Activated CD8-positive, alpha-beta memory T cell treated with anti-CD3 and anti-CD28 coated beads, Interleukin-2, amount 50 U/mL, for 24 hours (primary cell): ENCODE measurements around the gene ARL5A.
"Not testable (repeated sequence)": the region's sequence is repeated elsewhere in the genome, so short reads cannot be mapped to it uniquely, and the experiment has no call there.

Source experiments
- DNase-seq: peaks from one replicate; pipeline ENCODE4 v3.0.0-alpha.2; 2020; ENCODE audit errors: extremely low read depth

ARL5A gene

DNA sequence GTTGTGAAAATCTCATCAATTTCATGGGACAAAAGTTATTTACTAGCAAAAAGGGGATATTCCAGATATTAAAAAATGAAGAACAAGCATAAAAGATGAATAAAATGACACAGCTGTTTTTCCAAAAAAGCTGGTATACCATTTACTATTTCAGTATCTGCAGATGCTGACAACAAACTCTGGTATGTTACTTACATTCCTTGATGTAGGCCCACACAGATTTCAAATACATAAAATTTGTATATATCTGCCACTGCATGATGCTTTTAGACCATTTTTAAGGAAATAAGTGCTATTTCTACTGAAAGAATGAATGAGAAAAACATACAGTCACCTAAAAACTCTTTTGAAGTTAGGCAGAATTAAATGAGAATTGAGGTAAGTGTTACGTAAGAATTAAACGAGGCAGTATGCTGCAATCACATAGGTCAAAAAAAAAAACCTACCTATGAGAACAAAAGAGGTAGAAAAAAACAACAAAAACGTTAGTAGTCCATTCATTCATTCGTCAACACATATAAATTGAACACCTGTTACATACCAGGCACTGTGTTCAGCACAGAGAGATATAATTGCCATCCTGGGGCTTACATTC lies 32.5 kb downstream of the ARL5A start:
- no peak for DNase-seq

DNA sequence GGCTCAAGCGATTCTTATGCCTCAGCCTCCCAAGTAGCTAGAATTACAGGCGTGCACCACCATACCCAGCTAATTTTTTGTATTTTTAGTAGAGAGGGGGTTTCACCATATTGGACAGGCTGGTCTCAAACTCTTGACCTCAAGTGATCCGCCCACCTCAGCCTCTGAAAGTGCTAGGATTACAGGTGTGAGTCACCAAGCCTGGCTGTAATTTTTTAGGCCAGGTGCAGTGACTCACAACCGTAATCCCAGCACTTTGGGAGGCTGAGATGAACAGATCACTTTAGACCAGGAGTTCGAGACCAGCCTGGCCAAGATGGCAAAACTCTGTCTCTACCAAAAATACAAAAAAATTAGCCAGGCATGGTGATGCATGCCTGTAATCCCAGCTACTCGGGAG lies 33.8 kb downstream of the ARL5A start:
- not testable (repeated sequence) for DNase-seq

DNA sequence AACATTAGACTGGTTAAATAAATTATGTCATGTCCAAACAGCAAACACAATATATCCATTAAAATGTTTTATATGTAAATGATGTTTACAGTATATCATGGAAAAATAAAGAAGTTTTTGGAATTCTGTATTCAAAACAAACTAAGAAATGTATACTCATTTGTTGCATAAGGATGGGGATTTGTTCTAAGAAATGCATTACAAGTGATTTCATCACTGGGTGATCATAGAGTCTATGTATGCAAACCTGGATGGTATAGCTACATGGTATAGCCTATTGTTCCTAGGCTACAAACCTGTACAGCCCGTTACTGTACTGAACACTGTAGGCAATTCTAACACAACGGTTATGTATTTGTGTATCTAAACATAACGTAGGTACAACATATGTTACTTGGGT lies 35.1 kb downstream of the ARL5A start:
- no peak for DNase-seq

DNA sequence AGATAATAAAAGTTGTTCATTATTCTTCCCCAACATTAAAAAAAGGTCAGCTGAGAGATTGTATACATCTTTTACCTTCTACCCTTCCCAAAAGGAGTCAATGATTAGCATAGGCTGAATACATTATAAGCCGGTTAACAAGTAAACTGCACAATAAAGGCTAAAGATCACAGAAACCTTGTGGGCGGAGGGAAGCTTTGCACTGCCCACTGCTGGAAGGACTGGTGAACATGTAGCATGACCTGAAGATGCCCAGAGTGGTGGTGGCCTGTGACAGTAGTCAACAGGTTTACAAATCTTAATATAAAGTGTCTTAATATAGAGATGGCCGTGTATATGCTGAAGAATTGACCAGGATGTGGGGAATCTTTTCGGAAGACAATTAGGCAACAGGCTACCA lies 35.6 kb downstream of the ARL5A start:
- DNase-seq: no peak

DNA sequence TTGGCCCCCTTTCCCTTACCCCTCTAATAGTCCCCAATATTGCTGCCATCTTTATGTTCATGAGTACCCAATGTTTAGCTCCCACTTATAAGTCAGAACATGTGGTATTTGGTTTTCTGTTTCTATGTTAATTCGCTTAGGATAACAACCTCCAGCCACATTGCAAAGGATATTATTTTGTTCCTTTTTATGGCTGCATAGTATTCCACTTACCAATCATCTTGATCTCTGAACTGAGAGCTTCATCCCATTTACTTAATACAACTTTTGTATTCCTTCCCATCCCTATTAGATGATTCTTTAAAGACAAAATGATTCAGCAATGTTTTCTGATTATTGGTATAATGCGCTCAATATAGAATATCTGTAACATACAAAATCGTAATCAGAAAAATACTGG lies 36.7 kb downstream of the ARL5A start:
- no peak for DNase-seq

DNA sequence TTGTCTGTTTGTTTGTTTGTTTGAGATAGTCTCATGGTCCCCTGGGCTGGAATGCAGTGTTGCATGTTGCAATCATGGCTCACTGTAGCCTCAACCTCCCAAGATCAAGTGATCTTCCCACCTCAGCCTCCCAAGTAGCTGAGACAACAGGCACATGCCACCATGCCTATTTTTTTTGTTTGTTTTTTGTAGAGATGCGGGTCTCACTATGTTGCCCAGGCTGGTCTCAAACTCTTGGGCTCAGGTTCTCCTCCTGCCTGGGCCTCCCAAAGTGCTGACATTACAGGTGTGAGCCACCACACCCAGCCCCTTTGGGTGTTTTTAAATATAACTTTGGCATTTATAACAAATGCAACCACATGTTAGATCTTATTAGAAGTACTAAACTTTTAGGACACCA lies 37.5 kb downstream of the ARL5A start:
- DNase-seq: no peak

DNA sequence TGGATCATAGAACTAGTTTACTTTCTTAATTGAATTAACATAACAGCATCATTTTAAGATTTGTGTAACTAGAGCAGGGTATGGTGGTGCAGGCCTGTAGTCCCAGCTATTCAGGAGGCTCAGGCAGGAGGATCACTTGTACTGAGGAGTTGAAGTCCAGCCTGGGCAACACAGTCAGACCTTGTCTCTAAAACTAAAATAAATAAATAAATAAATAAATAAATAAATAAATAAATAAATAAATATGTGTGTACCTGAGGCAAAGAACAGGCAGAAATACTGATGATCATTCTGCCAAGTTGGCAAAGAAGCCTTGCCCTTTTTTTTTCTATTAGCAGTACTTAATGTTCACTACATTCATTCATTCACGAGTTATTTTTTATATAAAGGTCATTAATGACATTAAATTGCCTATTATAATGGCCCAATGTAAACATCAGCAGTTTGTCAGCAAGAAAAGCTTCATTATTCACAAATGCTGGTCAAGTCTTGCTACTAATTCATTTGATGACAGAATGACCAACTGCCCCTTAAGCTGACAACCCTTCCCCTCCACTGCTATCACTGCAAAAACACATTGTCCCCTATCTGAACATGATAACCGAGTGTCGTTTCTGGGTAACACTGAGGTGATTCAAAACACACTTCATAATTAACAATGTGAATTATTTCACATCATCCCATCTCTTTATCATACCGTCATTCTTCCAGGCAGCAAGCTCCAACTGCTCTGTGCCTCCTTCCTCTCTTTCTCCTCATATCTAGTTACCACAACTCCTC lies 39.0 kb downstream of the ARL5A start:
- DNase-seq: no peak

DNA sequence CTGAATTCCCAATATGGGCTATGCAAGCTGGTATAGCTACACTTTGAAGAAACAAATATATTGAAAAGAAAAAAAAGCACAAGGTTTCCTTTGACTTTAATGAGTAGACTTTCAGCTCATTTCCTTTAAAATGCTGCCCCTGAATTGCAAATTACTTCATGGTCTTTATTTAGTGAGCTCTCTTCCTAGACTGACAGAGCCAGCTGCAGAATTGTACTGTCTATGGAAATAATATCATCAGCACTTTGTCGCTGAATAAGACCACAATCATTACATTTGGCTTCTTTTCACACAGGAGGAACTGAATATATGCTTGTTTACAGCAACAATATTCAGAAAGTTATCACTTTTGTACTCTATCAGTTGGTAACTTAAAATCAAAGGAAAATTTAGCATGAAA lies 41.7 kb downstream of the ARL5A start:
- no peak for DNase-seq

DNA sequence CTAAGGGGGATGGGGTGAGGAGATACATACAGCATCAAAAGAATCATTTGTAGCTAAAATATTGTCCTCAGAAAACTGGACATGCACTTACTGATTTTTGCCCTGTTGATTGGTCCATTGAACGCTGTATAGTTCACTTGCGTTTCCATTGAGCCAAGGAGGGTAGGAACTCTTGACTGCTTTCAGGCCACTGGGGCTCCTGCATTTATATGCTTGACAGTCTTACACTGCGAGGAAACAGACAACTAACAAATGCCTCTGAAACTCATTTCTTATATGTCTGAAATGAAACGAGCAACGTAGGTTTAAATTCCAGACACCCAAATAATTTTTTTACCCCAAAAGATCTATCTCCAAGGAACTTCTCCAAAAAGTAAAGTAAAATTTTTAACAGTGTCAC lies 42.1 kb downstream of the ARL5A start:
- DNase-seq: no peak

DNA sequence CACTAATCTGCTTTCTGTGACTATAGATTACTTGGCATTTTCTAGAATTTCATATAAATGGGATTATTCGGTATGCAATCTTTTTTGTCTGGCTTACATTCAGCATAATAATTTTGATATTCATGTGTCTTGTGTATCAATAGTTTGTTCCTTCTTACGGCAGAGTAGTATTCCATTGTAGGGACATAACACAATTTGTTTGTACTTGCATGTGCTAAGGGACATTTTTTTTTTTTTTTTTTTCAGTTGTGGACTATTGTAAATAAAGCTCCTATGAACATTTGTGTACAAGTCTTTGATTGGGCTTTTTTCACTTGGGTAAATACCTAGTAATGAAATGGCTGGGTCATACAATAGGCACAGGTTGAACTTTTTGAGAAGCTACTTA lies 45.1 kb downstream of the ARL5A start:
- DNase-seq: no peak

DNA sequence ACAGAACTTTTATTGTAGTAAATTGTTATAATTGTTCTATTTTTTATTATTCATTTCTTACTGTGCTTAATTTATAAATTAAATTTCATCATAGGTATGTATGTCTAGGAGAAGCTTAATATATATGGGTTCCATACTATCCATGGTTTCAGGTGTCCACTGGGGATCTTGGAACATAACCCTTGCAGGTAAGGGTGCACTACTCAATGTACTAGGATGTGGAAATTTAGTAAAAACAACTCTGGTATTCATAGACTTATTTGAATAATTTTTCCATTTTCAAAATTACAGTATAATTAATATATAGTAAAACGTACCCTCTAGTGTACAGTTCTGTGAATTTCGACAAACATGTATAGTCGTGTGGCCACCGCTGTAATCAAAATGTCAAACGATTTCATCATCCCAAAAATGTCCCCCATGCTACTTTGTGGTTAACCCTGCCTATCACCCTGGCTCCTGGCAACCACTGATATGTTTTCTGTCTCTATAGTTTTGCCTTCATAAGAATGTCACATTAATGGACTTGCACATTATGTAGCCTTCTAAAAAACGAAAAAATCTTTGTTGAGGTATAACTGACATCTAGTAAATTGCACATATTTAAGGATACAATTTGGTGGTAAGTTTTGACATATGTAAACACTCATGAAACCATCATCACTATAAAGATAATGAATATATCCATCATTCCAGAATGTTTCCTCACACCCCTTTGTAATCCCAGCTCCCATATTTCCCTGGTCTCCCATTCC lies 45.7 kb downstream of the ARL5A start:
- no peak for DNase-seq

DNA sequence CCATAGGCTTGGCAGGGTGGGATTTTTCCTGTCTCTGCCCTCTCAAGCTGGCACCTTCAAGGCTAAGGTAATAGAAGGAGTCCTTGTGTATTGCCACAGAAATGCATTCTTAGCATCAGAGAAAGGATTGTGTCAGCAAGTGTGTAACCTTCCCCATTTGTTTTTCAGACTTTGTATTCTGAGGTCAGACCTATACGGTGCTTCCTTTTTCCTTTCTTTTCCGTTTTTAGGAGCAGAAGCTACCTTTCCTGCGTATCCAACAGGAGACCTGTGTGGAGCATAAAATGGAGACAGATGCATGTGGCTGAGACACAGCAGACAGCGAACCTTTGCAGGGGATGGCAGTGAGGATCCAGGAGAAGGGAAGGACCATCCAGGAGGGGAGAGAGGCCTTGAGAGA lies 46.6 kb downstream of the ARL5A start:
- DNase-seq: no peak

DNA sequence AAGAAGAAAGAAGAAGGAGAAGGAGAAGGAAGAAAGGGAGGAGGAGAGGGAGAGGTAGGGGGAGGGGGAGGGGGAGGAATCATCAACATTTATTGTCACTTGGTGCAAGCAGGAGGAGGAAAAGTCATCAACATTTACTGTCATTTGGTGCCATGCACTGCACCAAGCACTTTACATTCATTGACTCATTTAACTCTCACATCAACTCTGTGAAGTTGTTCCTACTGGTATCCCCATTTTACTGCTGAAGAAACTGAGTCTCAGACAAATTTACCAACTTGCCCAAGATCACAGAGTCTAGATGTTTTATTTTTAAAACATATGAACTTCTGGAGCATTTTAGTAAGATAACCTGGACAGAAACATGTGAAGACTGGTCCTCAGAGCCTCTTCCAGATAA lies 47.3 kb downstream of the ARL5A start:
- no peak for DNase-seq

DNA sequence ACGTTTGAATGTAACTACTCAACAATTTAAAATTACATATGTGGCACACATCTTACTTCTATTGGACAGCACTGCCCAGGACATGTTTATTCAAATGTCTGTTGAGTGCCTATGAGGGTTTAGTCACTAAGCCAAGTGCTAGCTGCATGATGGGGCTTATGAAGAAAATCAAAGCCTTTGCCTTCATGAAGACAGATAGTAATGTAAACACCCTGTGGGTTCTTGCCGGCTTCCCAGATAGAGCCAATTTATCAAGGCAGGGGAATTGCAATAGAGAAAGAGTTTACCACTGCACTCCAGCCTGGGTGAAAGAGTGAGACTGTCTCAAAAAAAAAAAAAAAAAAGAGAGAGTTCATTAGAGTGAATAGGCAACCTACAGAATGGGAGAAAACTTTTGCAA lies 50.3 kb downstream of the ARL5A start:
- DNase-seq: no peak

DNA sequence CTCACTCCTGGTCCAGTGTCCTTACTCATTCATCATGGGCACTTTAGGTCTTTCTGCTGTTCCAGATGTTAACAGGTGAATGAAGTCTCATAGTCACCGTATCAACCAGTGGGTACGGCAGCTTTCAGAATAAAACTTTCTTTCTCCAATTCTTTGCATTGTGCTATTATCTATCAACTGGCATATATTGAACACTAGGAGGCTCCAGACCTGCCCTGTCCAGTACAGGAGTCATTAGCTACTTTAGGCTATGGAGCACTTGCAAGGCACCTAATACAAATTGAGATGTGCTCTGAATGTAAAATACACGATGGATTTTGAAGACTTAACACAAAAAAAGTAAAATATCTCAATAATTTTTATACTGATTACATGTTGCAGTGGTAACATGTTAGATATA lies 50.7 kb downstream of the ARL5A start:
- DNase-seq: no peak

DNA sequence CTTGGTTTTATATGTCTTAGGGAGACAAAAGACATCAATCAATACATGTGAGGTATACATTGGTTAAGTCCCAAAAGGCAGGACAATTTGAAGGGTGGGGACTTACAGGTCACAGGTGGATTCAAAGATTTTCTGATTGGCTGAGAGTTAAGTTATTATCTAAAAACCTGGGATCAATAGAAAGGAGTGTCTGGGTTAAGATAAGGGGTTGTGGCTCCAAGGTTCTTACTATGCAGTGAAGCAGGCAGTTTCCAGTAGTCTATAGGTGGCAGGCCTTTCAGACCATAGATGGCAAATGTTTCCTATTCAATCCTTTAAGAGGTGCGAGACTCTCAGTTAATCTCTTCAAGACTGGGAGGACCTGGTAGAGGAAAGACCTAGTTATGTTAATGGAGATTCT lies 51.9 kb downstream of the ARL5A start:
- no peak for DNase-seq

DNA sequence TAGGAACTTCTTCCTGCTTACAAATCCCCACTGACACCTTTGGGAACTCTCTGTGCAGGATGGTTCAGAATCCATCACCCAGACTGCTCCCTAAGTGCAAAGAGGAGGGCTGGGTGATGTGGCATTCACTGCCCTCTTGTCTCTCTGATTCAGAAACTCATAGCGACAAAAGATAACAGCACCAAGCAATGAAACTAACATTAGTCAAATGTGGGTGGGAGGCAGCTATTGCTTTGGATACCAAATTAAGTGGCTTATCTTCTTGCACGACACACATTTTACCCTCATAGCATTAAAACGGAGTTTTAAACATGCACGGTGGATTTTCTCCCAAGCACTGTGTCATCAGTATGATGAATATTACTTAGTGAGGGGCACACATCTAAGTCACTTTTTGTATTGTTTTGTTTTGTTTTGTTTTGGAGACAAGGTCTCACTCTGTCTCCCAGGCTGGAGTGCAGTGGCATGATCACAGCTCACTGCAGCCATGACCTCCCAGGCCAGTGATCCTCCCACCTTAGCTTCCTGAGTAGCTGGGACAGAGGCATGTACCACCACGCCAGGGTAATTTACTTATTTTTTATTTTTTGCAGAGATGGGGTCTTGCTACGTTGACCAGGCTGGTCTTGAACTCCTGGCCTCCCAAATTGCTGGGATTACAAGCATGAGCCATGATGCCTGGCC lies 53.0 kb downstream of the ARL5A start:
- DNase-seq: no peak

DNA sequence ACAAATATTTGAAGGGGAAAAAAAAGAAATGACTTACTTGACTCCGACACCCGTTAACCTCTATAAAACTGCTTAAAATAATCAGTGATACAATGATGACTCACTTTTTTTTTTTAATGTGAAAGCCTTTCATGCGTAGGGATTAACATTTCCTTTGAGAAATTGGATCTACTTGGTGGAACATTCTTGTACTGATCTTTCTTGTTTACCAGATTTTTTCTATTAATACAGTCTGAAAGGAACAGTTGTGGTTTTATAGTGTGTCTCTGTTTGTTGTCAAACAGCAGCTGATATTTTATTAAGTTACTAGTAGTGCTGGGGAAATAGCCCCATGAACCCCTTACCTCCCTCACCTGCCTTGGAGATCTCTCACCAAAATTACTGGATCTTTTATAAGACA lies 53.7 kb downstream of the ARL5A start:
- DNase-seq: no peak

DNA sequence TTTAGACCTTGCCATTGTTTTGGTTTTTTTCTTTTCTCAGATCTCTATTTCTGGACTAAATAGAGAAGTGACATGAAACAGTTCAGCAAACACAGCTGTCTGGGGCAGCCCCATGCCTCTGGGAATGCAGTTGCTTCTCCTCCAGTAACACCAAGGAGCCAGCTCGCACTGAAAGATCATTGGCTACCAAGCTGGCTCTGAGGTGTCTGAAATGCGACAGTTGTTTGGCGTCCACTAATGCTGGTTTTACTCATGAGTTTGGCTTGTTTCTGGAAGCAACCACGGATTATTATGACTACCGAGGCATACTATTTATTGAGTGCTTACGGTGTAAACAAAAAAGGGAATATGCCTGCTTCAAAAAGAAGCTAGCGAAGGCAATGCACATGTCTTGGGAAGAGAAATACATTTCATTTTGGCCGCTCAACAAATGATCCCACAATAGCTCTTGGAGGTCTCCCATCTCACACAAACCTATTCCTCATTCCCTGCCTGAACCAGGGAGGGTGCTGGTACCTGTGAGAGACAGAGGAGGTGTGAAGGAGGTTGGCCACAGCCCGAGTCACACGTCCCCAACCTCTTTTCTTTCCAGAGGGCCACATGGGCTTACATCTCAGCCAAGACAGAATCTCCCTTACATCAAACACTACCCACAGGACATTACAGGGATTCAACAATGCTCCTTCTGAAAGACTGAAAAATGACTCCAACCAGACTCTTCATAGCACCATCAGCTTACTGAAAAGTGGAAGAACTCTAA lies 56.4 kb downstream of the ARL5A start:
- no peak for DNase-seq

DNA sequence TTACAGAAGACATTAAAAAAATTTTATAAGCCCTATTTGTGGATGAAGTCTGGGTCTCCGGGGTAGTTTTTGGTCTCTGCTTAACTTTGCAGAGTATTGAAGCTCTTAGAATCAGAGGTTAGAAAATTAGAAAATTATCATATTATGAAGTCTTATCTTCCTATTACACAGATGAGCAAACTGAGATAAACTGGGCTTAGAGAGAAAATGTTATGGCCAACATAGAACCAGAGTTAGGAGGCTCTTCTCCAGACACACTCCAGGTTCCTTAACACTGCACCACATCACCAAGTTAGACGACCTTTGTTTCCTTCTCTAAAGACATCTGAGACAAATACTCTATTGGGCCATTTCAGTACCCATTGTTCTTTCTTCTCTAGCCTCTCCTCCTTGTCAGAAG lies 57.2 kb downstream of the ARL5A start:
- no peak for DNase-seq

DNA sequence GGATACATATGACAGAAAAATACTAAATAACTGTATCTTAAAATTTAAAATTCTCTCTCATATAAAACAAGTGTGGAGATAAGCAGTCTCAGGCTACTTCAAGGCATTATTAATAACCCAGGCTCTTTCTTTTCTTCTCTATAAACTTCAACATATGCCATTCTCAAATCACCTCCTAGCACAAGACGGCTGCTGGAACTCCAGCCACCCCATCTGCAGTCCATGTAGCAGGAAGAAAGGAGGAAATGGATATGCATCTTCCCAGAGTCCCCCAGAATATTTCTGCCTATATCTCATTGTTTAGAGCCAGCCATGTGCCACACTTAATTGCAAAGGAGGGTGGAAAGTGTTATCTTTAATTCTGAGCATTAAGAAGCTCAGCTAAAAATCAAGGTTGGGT lies 58.6 kb downstream of the ARL5A start:
- DNase-seq: no peak

DNA sequence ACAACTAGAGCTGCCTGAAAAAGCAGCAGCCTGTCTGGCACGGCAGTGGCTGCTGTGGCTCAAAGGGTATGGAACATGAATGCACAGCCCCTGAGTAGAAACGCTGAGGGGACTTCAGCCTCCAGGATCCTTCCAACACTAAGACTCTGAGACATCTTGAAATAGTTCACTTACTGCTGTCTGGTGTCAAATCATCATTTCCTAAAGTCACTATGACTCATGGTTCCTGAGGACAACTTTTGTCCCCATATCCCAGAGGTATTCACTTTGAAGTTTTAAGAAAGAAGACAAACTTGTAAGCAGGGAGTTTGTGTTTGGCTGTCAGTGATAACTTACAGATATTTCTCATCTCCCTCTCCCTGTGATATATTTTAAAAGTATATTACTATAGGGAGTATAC lies 60.7 kb downstream of the ARL5A start:
- DNase-seq: no peak
